HG03196 (cell line): ENCODE results near the gene LCP1.
"Not testable (repeated sequence)": the region's sequence is repeated elsewhere in the genome, so short reads cannot be mapped to it uniquely, and the experiment has no call there.

Experiments used
- ATAC-seq: cut with Tn5 transposase; IDR thresholded peaks from one replicate; pipeline ENCODE4 v1.9.1; 2021; ENCODE audit not compliant: unreplicated experiment

The LCP1 gene

GRCh38 chr13:46181840-46182490 is at the start of gene LCP1:
LCP1 (minus strand) TSS chr13:46182177; CDS start chr13:46159662, 22,515 bp downstream.
- peak; percentile 58 for ATAC-seq

DNA sequence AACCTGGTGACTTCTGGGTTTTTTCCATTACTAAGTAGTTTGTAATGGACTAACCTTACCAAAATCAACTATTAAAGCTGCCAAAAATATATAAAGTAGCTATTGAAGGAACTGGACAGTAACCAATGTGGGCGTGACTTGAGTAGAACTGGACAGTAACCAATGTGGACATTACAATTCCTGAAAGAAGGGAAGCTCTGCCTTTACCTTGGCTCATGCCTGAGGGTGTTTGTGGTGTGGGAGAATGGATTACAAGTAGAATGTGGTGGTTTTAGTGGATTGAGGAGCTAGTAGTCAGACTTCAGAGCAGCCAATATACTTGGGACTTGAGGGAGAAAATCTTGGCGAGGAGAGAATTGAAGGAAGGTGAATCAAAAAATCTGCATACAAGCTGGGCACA is 47.3 kb upstream of the LCP1 start:
- no peak for ATAC-seq

GRCh38 chr13:46220234-46220633 is 38.3 kb upstream of the LCP1 start:
- not testable (repeated sequence) for ATAC-seq

- ATAC-seq: not testable (repeated sequence)
These were observed 32.8 kb upstream of the LCP1 start for GRCh38 chr13:46214741-46215140.

GRCh38 chr13:46213242-46213641 is 31.3 kb upstream of the LCP1 start:
- ATAC-seq: no peak

GRCh38 chr13:46211483-46212351 is 29.7 kb upstream of the LCP1 start, which contains the start of gene LRRC63:
LRRC63 (plus strand) TSS chr13:46211928; CDS start chr13:46213035, 1,107 bp downstream.
- peak; percentile 93 for ATAC-seq

- peak; percentile 20 for ATAC-seq
These were observed 29.1 kb upstream of the LCP1 start for GRCh38 chr13:46211116-46211482.

DNA sequence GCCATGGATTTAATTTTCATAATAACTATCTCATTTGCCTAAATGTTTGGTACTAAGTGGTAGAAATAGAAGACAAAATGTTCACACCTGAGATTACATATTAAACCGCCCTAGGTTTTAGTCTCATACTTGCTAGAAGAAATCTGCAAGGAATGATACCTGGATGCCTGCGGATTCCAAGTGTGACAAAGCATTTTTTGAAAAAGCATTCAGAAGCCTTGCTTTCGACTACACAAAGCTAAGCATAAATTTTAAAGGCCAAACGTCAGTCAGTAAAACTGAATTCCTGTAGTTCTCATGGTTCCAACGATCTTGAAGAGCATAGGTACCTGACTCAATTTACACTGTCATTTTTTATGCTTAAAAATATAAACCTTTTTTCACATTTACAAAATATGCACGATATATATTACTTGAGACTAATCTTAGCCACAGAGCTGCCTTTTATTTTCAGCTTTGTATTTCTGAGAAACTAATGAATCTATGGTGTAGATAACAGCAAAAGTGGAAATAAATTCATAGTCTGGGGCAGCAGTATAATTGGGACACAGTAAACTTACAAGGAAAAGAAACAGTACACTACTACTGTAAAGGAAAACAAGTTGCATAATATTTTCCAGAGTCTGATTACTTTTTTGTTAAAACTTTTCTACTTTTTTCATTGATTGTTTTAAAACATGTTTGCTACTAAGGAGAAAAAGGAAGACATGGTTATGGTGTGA is 28.5 kb upstream of the LCP1 start:
- no peak for ATAC-seq

- ATAC-seq: no peak
These were observed 25.9 kb upstream of the LCP1 start for GRCh38 chr13:46207828-46208227.

- ATAC-seq: no peak
These were observed 24.2 kb upstream of the LCP1 start for GRCh38 chr13:46206143-46206542.

DNA sequence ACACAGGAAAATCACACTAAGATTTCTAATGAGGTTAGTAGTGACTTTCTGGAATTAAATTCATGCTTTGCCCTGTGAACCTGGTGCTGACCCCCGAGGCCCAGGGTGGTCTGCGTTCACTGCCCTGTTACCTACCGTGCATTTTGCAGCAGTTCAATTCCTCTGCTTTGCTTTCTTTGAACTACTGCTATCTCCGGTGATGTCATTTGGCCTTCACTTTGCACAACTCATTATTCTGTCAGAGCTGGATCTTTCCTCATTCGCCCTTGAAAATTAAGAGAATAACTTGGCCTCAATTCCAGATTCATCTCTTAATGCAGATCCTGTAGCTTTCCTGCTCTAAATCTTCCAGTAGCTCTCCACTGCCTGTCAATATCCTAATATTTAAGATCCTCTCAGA is 21.0 kb upstream of the LCP1 start:
- ATAC-seq: no peak

DNA sequence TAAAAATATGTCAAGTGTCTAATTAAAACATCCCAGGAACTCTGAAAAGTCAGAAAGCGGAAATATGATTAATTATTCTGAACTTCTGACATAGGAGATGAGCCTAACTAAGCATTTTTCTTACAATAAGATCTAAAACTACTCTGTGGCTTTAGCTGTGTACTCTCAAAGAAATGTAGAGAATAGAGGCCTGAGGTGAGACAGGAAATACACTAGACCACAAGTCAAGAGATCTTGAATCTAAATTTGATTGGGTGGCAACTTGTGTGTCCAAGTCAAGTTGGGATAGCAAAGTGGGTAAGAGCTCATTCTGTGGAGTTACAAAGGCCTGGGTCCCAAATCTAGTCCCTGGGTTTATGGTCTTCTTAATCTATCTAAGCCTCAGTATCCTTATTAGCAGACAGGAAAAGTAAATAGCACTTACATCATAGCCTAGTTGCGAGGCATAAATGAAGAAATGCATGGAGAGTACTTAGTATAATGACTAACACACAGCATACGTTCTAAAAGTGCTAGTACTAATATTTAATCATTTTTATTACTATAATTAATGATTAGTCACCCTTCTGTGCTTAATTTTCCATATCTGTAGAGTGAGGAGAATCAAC is 20.3 kb upstream of the LCP1 start:
- ATAC-seq: no peak

DNA sequence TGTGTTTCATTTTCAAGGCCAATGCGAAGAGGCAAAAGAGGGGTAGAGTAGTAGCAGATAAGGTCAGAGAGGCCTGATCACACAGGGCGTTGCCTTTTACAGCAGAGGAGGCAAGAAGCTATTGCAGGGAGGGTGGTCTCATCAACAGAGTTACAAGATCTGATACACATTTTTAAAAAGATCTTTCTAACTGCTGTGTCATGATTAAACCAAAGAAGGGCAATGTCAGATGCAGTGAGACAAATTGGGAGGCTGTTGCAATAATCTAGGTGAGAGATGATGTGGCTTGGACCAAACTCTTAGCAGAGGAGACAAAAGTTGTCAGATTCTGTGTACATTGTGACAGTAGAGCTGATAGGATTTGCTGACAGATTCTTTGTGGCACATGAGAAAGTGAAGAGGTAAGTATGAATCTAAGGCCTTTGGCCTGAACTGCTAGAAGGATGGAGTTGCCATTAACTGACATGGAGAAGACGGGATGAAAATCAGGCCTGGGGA is 16.8 kb upstream of the LCP1 start:
- ATAC-seq: no peak

GRCh38 chr13:46197299-46198048 is 15.5 kb upstream of the LCP1 start:
- ATAC-seq: no peak

DNA sequence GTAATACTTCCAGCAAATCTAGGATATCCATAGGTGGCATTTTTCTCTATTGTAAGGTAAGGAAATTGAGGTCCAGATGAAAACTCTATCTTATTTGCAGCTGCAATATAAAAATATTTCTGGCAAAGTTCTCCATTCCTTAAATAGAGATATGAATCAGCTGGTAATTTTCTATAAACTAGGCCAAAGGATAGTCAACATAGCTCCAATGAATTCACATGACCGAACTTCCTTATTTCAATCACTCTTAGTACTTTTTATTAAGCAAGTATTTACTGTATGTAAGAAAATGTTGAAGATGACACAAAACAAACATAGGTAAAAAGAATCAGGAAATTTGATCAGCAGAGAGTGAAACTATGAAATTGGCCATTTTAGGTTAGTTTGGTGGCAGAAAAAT is 13.0 kb upstream of the LCP1 start:
- ATAC-seq: no peak

DNA sequence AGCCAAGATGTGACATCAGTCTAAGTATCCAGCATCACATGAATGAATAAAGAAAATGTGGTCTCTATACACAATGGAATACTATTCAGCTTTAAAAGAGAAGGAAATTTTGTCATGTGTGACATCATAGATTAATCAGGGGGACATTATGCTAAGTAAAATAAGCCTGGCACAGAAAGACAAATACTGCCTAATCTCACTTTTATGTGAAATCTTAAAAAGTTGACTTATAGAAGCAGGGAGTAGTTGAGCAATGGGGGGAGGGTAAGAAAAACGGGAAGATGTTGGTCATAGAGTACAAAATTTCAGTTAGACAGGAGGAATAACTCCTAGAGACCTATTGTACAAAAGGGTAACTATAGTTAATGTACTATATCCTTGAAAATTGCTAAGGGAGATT is 10.4 kb upstream of the LCP1 start:
- no peak for ATAC-seq

DNA sequence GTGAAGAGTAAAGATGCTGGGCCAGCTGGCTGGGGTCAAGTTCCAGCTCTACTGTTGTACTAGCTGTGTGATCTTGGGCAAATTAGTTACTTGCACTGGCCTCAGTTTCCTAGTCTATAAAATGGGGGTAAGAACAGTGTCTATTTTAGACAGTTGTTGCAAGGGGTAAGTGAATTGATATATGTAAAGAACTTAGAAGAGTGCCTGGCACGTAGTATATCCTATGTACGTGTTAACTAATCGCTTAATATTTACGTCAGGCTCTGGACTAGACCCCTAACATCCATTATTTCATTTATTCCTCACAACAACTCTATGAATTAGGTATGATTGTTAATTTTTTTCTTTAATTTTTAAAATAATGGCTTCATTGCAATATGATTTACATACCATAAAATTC is 3.7 kb upstream of the LCP1 start:
- ATAC-seq: no peak

- peak; percentile 41 for ATAC-seq
These were observed 2.3 kb upstream of the LCP1 start for GRCh38 chr13:46184277-46184699.

GRCh38 chr13:46183018-46183946 is 1.3 kb upstream of the LCP1 start:
- no peak for ATAC-seq
